ENCODE results near the gene CNGA3.
A peak's percentile ranks its signal among the peaks of the same experiment; 100 is the strongest.

CNGA3 gene

GRCh38 chr2:98445683-98446581 is 99.7 kb downstream of the CNGA3 start:
- DNase-seq: peak; percentile 53

GRCh38 chr2:98446850-98447249 is 100.6 kb downstream of the CNGA3 start:
- DNase-seq: no peak

Measured in hematopoietic multipotent progenitor cell treated with erythropoietin and hydrocortisone succinate and interleukin-3 and kit ligand, for 6 days (in vitro differentiated cells).